Measurements from ENCODE around the gene ANO3. TPM values are rescaled to one million over a fixed set of nuclear protein-coding genes. Genes with fewer than 3 reads are reported as not detected.

The ANO3 gene
- total RNA-seq, 2 donors from 2014 or later = not detected

GRCh38 chr11:26554455-26554854 is 222.5 kb downstream of the ANO3 start:
- H3K4me3 Mint-ChIP-seq = no peak overlapping the region
- H3K27me3 Mint-ChIP-seq = no peaks in the 10 kb centered on the region
- no peaks in the 10 kb centered on the region for H3K4me1 Mint-ChIP-seq
- H3K9me3 Mint-ChIP-seq = peaks cover 3% of the 10 kb centered on the region
- no peaks in the 10 kb centered on the region for H3K36me3 Mint-ChIP-seq (ENCODE audit: low read depth)
- H3K27ac Mint-ChIP-seq = no peak overlapping the region
- ATAC-seq (replicated peaks) = no peak

GRCh38 chr11:26556582-26556981 is 224.7 kb downstream of the ANO3 start:
- no peaks in the 10 kb centered on the region for H3K4me1 Mint-ChIP-seq
- H3K4me3 Mint-ChIP-seq = no peak overlapping the region
- peaks cover 7% of the 10 kb centered on the region for H3K9me3 Mint-ChIP-seq
- H3K27me3 Mint-ChIP-seq = no peaks in the 10 kb centered on the region
- no peak for ATAC-seq (replicated peaks)
- no peak overlapping the region for H3K27ac Mint-ChIP-seq
- no peaks in the 10 kb centered on the region for H3K36me3 Mint-ChIP-seq (ENCODE audit: low read depth)

GRCh38 chr11:26557666-26558065 is 225.7 kb downstream of the ANO3 start:
- Mint-ChIP-seq H3K4me3 (no peak overlapping the region), H3K36me3 (ENCODE audit: low read depth) (no peaks in the 10 kb centered on the region), H3K27me3 (no peaks in the 10 kb centered on the region), H3K27ac (no peak overlapping the region), H3K4me1 (no peaks in the 10 kb centered on the region), H3K9me3 (peaks cover 7% of the 10 kb centered on the region)
- no peak for ATAC-seq (replicated peaks)

- no peak for ATAC-seq (replicated peaks)
- no peaks in the 10 kb centered on the region for H3K36me3 Mint-ChIP-seq (ENCODE audit: low read depth)
- H3K4me1 Mint-ChIP-seq = no peaks in the 10 kb centered on the region
- H3K27me3 Mint-ChIP-seq = no peaks in the 10 kb centered on the region
- no peak overlapping the region for H3K4me3 Mint-ChIP-seq
- no peak overlapping the region for H3K27ac Mint-ChIP-seq
- peaks cover 7% of the 10 kb centered on the region for H3K9me3 Mint-ChIP-seq
These were observed 226.3 kb downstream of the ANO3 start for GRCh38 chr11:26558190-26558589.

- no peak overlapping the region for H3K4me3 Mint-ChIP-seq
- no peaks in the 10 kb centered on the region for H3K27me3 Mint-ChIP-seq
- no peaks in the 10 kb centered on the region for H3K4me1 Mint-ChIP-seq
- ATAC-seq (replicated peaks) = no peak
- H3K36me3 Mint-ChIP-seq (ENCODE audit: low read depth) = no peaks in the 10 kb centered on the region
- no peaks in the 10 kb centered on the region for H3K9me3 Mint-ChIP-seq
- no peak overlapping the region for H3K27ac Mint-ChIP-seq
These were observed 237.7 kb downstream of the ANO3 start for GRCh38 chr11:26569646-26570045.

GRCh38 chr11:26571861-26572654 is 240.1 kb downstream of the ANO3 start, which contains the start of gene MUC15:
Gene MUC15 (minus strand): TSS chr11:26572263. CDS start chr11:26567094, 5,169 bp downstream.
- Mint-ChIP-seq H3K4me1 (no peaks in the 10 kb centered on the region), H3K27me3 (no peaks in the 10 kb centered on the region), H3K36me3 (ENCODE audit: low read depth) (no peaks in the 10 kb centered on the region), H3K9me3 (no peaks in the 10 kb centered on the region), H3K27ac (no peak within 1 kb of the TSS), H3K4me3 (no peak within 1 kb of the TSS)
- no peak for ATAC-seq (replicated peaks)

- no peaks in the 10 kb centered on the region for H3K4me1 Mint-ChIP-seq
- H3K9me3 Mint-ChIP-seq = no peaks in the 10 kb centered on the region
- H3K4me3 Mint-ChIP-seq = no peak overlapping the region
- no peak for ATAC-seq (replicated peaks)
- no peaks in the 10 kb centered on the region for H3K36me3 Mint-ChIP-seq (ENCODE audit: low read depth)
- no peak overlapping the region for H3K27ac Mint-ChIP-seq
- H3K27me3 Mint-ChIP-seq = no peaks in the 10 kb centered on the region
These were observed 241.0 kb downstream of the ANO3 start for GRCh38 chr11:26572770-26573402.

- H3K27me3 Mint-ChIP-seq = no peaks in the 10 kb centered on the region
- no peak overlapping the region for H3K4me3 Mint-ChIP-seq
- no peaks in the 10 kb centered on the region for H3K36me3 Mint-ChIP-seq (ENCODE audit: low read depth)
These were observed 242.0 kb downstream of the ANO3 start for GRCh38 chr11:26573896-26574295.

GRCh38 chr11:26575946-26576345 is 244.0 kb downstream of the ANO3 start:
- H3K9me3 Mint-ChIP-seq = no peaks in the 10 kb centered on the region
- no peaks in the 10 kb centered on the region for H3K27me3 Mint-ChIP-seq
- no peak overlapping the region for H3K4me3 Mint-ChIP-seq
- no peaks in the 10 kb centered on the region for H3K36me3 Mint-ChIP-seq (ENCODE audit: low read depth)
- ATAC-seq (replicated peaks) = no peak
- no peak overlapping the region for H3K27ac Mint-ChIP-seq
- H3K4me1 Mint-ChIP-seq = no peaks in the 10 kb centered on the region

More at GRCh38 chr11:26573896-26574295, 242.0 kb downstream of the ANO3 start:
- H3K27ac Mint-ChIP-seq = no peak overlapping the region
- no peaks in the 10 kb centered on the region for H3K4me1 Mint-ChIP-seq
- H3K9me3 Mint-ChIP-seq = no peaks in the 10 kb centered on the region
- no peak for ATAC-seq (replicated peaks)

- Mint-ChIP-seq H3K27ac (no peak overlapping the region), H3K4me1 (no peaks in the 10 kb centered on the region), H3K36me3 (ENCODE audit: low read depth) (no peaks in the 10 kb centered on the region), H3K27me3 (no peaks in the 10 kb centered on the region), H3K4me3 (no peak overlapping the region), H3K9me3 (no peaks in the 10 kb centered on the region)
- no peak for ATAC-seq (replicated peaks)
These were observed 247.2 kb downstream of the ANO3 start for GRCh38 chr11:26578998-26579661.

GRCh38 chr11:26579683-26580082 is 247.8 kb downstream of the ANO3 start:
- no peak for ATAC-seq (replicated peaks)
- Mint-ChIP-seq H3K4me1 (no peaks in the 10 kb centered on the region), H3K27ac (no peak overlapping the region), H3K4me3 (no peak overlapping the region), H3K9me3 (no peaks in the 10 kb centered on the region), H3K36me3 (ENCODE audit: low read depth) (no peaks in the 10 kb centered on the region), H3K27me3 (no peaks in the 10 kb centered on the region)

- ATAC-seq (replicated peaks) = no peak
- Mint-ChIP-seq H3K36me3 (ENCODE audit: low read depth) (no peaks in the 10 kb centered on the region), H3K4me1 (no peaks in the 10 kb centered on the region), H3K27me3 (no peaks in the 10 kb centered on the region), H3K27ac (no peak overlapping the region), H3K9me3 (peaks cover 3% of the 10 kb centered on the region), H3K4me3 (no peak overlapping the region)
These were observed 249.0 kb downstream of the ANO3 start for GRCh38 chr11:26580929-26581328.

- Mint-ChIP-seq H3K36me3 (ENCODE audit: low read depth) (no peaks in the 10 kb centered on the region), H3K27ac (no peak overlapping the region), H3K9me3 (peaks cover 3% of the 10 kb centered on the region), H3K4me3 (no peak overlapping the region), H3K27me3 (no peaks in the 10 kb centered on the region), H3K4me1 (no peaks in the 10 kb centered on the region)
- no peak for ATAC-seq (replicated peaks)
These were observed 251.6 kb downstream of the ANO3 start for GRCh38 chr11:26583550-26583949.

GRCh38 chr11:26584818-26585217 is 252.9 kb downstream of the ANO3 start:
- H3K4me3 Mint-ChIP-seq = no peak overlapping the region
- H3K9me3 Mint-ChIP-seq = peaks cover 7% of the 10 kb centered on the region
- H3K36me3 Mint-ChIP-seq (ENCODE audit: low read depth) = no peaks in the 10 kb centered on the region
- no peak overlapping the region for H3K27ac Mint-ChIP-seq
- H3K27me3 Mint-ChIP-seq = no peaks in the 10 kb centered on the region
- ATAC-seq (replicated peaks) = no peak
- no peaks in the 10 kb centered on the region for H3K4me1 Mint-ChIP-seq

- Mint-ChIP-seq H3K27me3 (no peaks in the 10 kb centered on the region), H3K4me3 (no peak overlapping the region), H3K9me3 (peaks cover 11% of the 10 kb centered on the region), H3K36me3 (ENCODE audit: low read depth) (no peaks in the 10 kb centered on the region), H3K27ac (no peak overlapping the region), H3K4me1 (no peaks in the 10 kb centered on the region)
- no peak for ATAC-seq (replicated peaks)
These were observed 255.1 kb downstream of the ANO3 start for GRCh38 chr11:26587073-26587472.

All from activated T-helper 17 cell treated with anti-CD3 and anti-CD28 coated beads, Interleukin-2, amount 50 U/mL, for 72 hours (primary cell).